Activated naive CD4-positive, alpha-beta T cell treated with anti-CD3 and anti-CD28 coated beads, Interleukin-2, amount 10 ng/mL, durations not matched to agents 7 days and 5 days (primary cell): ENCODE results near the gene RNF144B.
"Not testable (repeated sequence)": the region's sequence is repeated elsewhere in the genome, so short reads cannot be mapped to it uniquely, and the experiment has no call there.

Source experiments
- CTCF ChIA-PET: fragments of 350-600 bp; sonication (Branson Sonifier 250); formaldehyde crosslinking; loops from one replicate; lab custom pipeline; 2021; ENCODE audit warnings: antibody characterized with exemption; lab: Charles Lee
- DNase-seq: peaks from one replicate; pipeline ENCODE4 v3.0.0-alpha.2; 2020
- H3K27ac Mint-ChIP-seq: one replicate; pipeline ENCODE4 v1.8.0; 2021; ENCODE audit warnings: mild to moderate bottlenecking, moderate library complexity, mixed read lengths
- H3K27me3 Mint-ChIP-seq: one replicate; pipeline ENCODE4 v1.8.0; 2021; ENCODE audit warnings: mild to moderate bottlenecking, mixed read lengths
- H3K36me3 Mint-ChIP-seq: one replicate; pipeline ENCODE4 v1.8.0; 2021; ENCODE audit warnings: mixed read lengths
- H3K4me1 Mint-ChIP-seq: one replicate; pipeline ENCODE4 v1.8.0; 2021; ENCODE audit warnings: mixed read lengths
- H3K4me3 Mint-ChIP-seq: one replicate; pipeline ENCODE4 v1.8.0; 2021; ENCODE audit warnings: mild to moderate bottlenecking, moderate library complexity, mixed read lengths
- H3K9me3 Mint-ChIP-seq: one replicate; pipeline ENCODE4 v1.8.0; 2021; ENCODE audit warnings: mixed read lengths

RNF144B gene

GRCh38 chr6:18405477-18406293, 18.5 kb downstream of the RNF144B start:
- H3K27me3 Mint-ChIP-seq = no peaks in the 10 kb centered on the region
- no peaks in the 10 kb centered on the region for H3K36me3 Mint-ChIP-seq
- CTCF ChIA-PET = no interaction called here
- H3K4me1 Mint-ChIP-seq = peaks cover 6% of the 10 kb centered on the region
- H3K4me3 Mint-ChIP-seq = no peak overlapping the region
- DNase-seq = no peak
- H3K27ac Mint-ChIP-seq = no peak overlapping the region
- no peaks in the 10 kb centered on the region for H3K9me3 Mint-ChIP-seq

- no peak overlapping the region for H3K4me3 Mint-ChIP-seq
- no peaks in the 10 kb centered on the region for H3K4me1 Mint-ChIP-seq
- H3K27ac Mint-ChIP-seq = no peak overlapping the region
- no peaks in the 10 kb centered on the region for H3K27me3 Mint-ChIP-seq
- DNase-seq = no peak
- CTCF ChIA-PET = no interaction called here
- no peaks in the 10 kb centered on the region for H3K36me3 Mint-ChIP-seq
- H3K9me3 Mint-ChIP-seq = no peaks in the 10 kb centered on the region
These were observed 20.0 kb downstream of the RNF144B start for GRCh38 chr6:18406955-18407749.

DNA sequence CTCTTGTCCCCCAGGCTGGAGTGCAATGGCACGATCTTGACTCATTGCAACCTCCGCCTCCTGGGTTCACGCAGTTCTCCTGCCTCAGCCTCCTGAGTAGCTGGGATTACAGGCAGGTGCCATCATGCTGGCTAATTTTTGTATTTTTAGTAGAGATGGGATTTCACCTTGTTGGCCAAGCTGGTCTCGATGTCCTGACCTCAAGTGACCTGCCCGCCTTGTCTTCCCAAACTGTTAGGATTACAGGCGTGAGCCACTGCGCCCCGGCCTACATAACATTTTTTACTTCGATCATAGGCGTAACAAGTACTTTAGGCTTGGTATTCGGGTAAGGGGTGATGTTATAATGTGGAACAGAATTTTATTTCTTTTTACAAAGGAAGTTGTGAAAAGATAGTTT, 22.5 kb downstream of the RNF144B start:
- CTCF ChIA-PET, H3K4me3 Mint-ChIP-seq, H3K36me3 Mint-ChIP-seq, H3K9me3 Mint-ChIP-seq, DNase-seq, H3K4me1 Mint-ChIP-seq, H3K27ac Mint-ChIP-seq, H3K27me3 Mint-ChIP-seq: not testable (repeated sequence)

GRCh38 chr6:18410412-18410811, 23.3 kb downstream of the RNF144B start:
- H3K27me3 Mint-ChIP-seq = no peaks in the 10 kb centered on the region
- CTCF ChIA-PET = no interaction called here
- DNase-seq = no peak
- no peak overlapping the region for H3K27ac Mint-ChIP-seq
- no peak overlapping the region for H3K4me3 Mint-ChIP-seq
- H3K36me3 Mint-ChIP-seq = no peaks in the 10 kb centered on the region
- H3K9me3 Mint-ChIP-seq = no peaks in the 10 kb centered on the region
- no peaks in the 10 kb centered on the region for H3K4me1 Mint-ChIP-seq

GRCh38 chr6:18412068-18412467, 24.9 kb downstream of the RNF144B start:
- no peaks in the 10 kb centered on the region for H3K9me3 Mint-ChIP-seq
- no peaks in the 10 kb centered on the region for H3K27me3 Mint-ChIP-seq
- no peak overlapping the region for H3K4me3 Mint-ChIP-seq
- CTCF ChIA-PET = no interaction called here
- no peaks in the 10 kb centered on the region for H3K36me3 Mint-ChIP-seq
- no peaks in the 10 kb centered on the region for H3K4me1 Mint-ChIP-seq
- DNase-seq = no peak
- no peak overlapping the region for H3K27ac Mint-ChIP-seq

- CTCF ChIA-PET = no interaction called here
- Mint-ChIP-seq H3K27me3 (no peaks in the 10 kb centered on the region), H3K4me1 (no peaks in the 10 kb centered on the region), H3K9me3 (no peaks in the 10 kb centered on the region), H3K27ac (no peak overlapping the region), H3K4me3 (no peak overlapping the region), H3K36me3 (no peaks in the 10 kb centered on the region)
- DNase-seq = no peak
These were observed 25.5 kb downstream of the RNF144B start for GRCh38 chr6:18412644-18413043.

DNA sequence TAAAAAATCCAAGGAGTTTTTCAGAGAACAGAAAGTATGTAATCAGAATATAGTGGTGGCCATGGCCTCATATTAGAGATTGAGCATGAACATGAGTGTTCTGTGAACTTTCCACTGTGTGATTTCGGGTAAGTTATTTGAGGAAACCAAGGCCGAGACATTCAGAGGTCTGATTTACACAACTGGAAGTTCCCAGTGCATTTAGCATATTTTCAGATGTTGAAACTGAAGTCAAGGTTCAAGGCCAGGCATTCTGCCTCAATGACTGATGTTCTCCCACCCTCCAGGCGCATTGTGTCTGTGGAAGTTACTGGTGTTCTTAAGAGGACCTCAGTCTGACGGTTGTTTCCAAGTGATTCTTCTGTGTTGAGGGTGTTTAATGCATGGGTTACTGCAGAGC, 26.2 kb downstream of the RNF144B start:
- no peak overlapping the region for H3K4me3 Mint-ChIP-seq
- no peaks in the 10 kb centered on the region for H3K36me3 Mint-ChIP-seq
- DNase-seq = no peak
- H3K27ac Mint-ChIP-seq = no peak overlapping the region
- no peaks in the 10 kb centered on the region for H3K9me3 Mint-ChIP-seq
- no peaks in the 10 kb centered on the region for H3K4me1 Mint-ChIP-seq
- no peaks in the 10 kb centered on the region for H3K27me3 Mint-ChIP-seq
- CTCF ChIA-PET = no interaction called here

DNA sequence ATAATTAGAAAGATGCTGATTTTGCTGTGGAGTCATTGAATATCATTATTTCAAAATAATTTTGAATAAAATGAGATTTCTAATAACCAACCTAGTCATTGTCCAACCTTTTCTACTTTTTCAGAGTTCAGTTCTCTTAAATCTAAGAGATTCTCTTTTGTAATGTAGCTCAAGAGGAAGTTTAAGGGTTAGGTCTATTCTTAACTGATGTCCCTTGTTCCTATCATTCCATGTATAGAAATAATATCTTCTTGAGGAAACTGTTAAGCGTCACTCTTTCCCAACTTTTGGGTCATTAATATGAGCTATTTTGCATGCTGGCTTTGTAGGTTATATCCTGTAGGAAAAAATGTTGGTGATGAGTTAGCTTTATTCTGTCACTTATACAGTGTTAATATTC, 27.0 kb downstream of the RNF144B start:
- no peaks in the 10 kb centered on the region for H3K4me1 Mint-ChIP-seq
- H3K9me3 Mint-ChIP-seq = no peaks in the 10 kb centered on the region
- no peaks in the 10 kb centered on the region for H3K27me3 Mint-ChIP-seq
- DNase-seq = no peak
- CTCF ChIA-PET = no interaction called here
- H3K36me3 Mint-ChIP-seq = no peaks in the 10 kb centered on the region
- no peak overlapping the region for H3K4me3 Mint-ChIP-seq
- H3K27ac Mint-ChIP-seq = no peak overlapping the region

DNA sequence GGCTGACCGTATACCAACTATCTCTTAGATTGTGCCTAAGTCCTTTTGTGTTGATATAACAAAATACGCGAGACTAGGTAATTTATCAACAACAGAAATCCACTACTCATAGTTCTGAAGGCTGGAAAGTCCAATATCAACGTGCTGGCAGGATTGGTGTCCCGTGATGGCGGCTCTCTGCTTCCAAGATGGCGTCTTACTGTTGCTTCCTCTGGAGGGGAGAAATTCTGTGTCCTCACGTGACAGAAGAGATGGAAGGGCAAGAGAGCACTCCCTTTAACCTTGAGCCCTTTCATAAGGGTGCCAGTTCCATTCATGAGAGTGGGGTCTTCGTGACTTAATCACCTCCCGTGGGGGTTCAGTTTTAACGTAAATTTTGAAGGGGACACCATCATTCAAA, 28.1 kb downstream of the RNF144B start:
- CTCF ChIA-PET = no interaction called here
- Mint-ChIP-seq H3K4me3 (no peak overlapping the region), H3K4me1 (no peaks in the 10 kb centered on the region), H3K27me3 (no peaks in the 10 kb centered on the region), H3K9me3 (no peaks in the 10 kb centered on the region), H3K27ac (no peak overlapping the region), H3K36me3 (no peaks in the 10 kb centered on the region)
- DNase-seq = no peak

- Mint-ChIP-seq H3K36me3 (no peaks in the 10 kb centered on the region), H3K9me3 (no peaks in the 10 kb centered on the region), H3K27ac (no peak overlapping the region), H3K4me3 (no peak overlapping the region), H3K27me3 (no peaks in the 10 kb centered on the region), H3K4me1 (no peaks in the 10 kb centered on the region)
- CTCF ChIA-PET = no interaction called here
- DNase-seq = no peak
These were observed 28.7 kb downstream of the RNF144B start for GRCh38 chr6:18415671-18416340.

GRCh38 chr6:18416341-18416679, 29.2 kb downstream of the RNF144B start:
- Mint-ChIP-seq H3K9me3 (no peaks in the 10 kb centered on the region), H3K27me3 (no peaks in the 10 kb centered on the region), H3K27ac (no peak overlapping the region), H3K4me1 (no peaks in the 10 kb centered on the region), H3K36me3 (no peaks in the 10 kb centered on the region), H3K4me3 (no peak overlapping the region)
- CTCF ChIA-PET = no interaction called here
- no peak for DNase-seq

DNA sequence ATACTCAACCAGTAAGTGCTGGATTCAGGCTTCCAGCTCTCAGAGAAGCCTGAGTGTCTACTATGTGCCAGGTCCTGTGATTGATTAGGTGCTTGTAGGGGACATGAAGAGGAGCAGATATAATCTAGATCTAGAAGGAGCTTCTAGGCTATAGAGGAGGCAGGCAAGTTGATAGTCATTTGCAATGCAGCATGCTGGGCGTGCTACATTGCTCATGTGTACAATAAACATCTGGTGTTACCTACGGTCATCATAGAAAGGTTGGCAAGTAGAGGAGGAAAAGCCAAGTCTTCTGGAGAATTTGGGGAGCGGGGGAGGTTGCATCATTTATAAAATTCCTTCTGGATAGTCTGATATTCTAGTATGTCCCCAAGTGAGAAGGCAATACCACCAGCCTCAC, 33.2 kb downstream of the RNF144B start:
- no peak overlapping the region for H3K27ac Mint-ChIP-seq
- DNase-seq = no peak
- H3K4me1 Mint-ChIP-seq = no peaks in the 10 kb centered on the region
- H3K4me3 Mint-ChIP-seq = no peak overlapping the region
- H3K36me3 Mint-ChIP-seq = no peaks in the 10 kb centered on the region
- no peaks in the 10 kb centered on the region for H3K27me3 Mint-ChIP-seq
- CTCF ChIA-PET = no interaction called here
- H3K9me3 Mint-ChIP-seq = no peaks in the 10 kb centered on the region

DNA sequence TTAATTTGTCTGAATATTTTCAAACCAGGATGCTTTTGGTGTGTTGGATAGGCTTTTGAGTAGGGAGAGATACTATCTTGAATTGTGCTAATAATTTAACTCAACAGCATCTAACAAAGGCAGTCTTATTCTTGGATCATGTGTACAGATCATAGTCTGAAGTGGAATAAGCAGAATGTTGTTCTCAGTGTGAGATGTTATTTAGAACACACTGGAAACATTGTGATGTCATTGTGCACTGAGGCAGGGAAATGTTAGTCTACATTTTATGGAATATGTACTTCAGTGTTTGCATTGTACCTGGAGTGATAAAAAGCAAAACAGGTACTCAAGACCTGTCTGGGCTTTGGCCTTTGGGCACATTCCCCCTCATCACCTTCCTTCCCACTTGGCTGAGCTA, 35.0 kb downstream of the RNF144B start:
- Mint-ChIP-seq H3K27me3 (no peaks in the 10 kb centered on the region), H3K36me3 (no peaks in the 10 kb centered on the region), H3K9me3 (no peaks in the 10 kb centered on the region), H3K4me1 (peaks cover 6% of the 10 kb centered on the region), H3K27ac (no peak overlapping the region), H3K4me3 (no peak overlapping the region)
- CTCF ChIA-PET = no interaction called here
- DNase-seq = no peak

DNA sequence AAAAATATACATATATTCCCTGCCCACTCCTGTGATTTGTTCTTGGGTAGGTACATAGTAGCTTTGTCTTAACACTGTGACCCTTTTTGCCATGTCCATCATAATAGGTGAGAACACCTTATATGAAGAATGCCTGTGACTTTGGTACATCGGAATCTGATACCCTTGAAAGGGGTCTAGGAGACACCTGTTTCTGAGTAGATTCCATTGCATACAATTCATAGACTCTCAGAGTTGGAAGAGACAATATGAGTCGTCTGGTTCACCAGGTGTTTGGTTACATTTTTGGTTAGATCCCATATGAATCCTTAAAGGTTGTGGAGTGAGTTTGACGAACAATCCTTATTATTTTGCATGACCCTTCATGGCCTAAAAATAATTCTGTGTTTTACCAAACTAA, 36.3 kb downstream of the RNF144B start:
- Mint-ChIP-seq H3K27ac (no peak overlapping the region), H3K4me1 (peaks cover 6% of the 10 kb centered on the region), H3K36me3 (no peaks in the 10 kb centered on the region), H3K27me3 (no peaks in the 10 kb centered on the region), H3K9me3 (no peaks in the 10 kb centered on the region), H3K4me3 (no peak overlapping the region)
- DNase-seq = no peak
- CTCF ChIA-PET = interaction anchor here (0.6 to 0.7 kb wide), 2 partner anchors 80 to 102 kb away, joined by 3 to 4 read pairs; no protein-coding TSS in a partner anchor

GRCh38 chr6:18424201-18424600, 37.1 kb downstream of the RNF144B start:
- H3K4me3 Mint-ChIP-seq = no peak overlapping the region
- no peak overlapping the region for H3K27ac Mint-ChIP-seq
- H3K4me1 Mint-ChIP-seq = peaks cover 6% of the 10 kb centered on the region
- no peak for DNase-seq
- CTCF ChIA-PET = no interaction called here
- H3K36me3 Mint-ChIP-seq = no peaks in the 10 kb centered on the region
- H3K27me3 Mint-ChIP-seq = no peaks in the 10 kb centered on the region
- no peaks in the 10 kb centered on the region for H3K9me3 Mint-ChIP-seq
